ENCODE measurements around the gene SP100.
"Not testable (repeated sequence)": the region's sequence is repeated elsewhere in the genome, so short reads cannot be mapped to it uniquely, and the experiment has no call there.

Gene SP100

GRCh38 chr2:230459216-230459615 is 43.2 kb downstream of the SP100 start:
- no peak for DNase-seq (ENCODE audit: low read depth)

- no peak for DNase-seq (ENCODE audit: low read depth)
These were observed 55.1 kb downstream of the SP100 start for GRCh38 chr2:230471074-230471473.

GRCh38 chr2:230472621-230473018 is 56.6 kb downstream of the SP100 start:
- peak; percentile 14 for DNase-seq (ENCODE audit: low read depth)

GRCh38 chr2:230473378-230473777 is 57.4 kb downstream of the SP100 start:
- no peak for DNase-seq (ENCODE audit: low read depth)

- no peak for DNase-seq (ENCODE audit: low read depth)
These were observed 59.1 kb downstream of the SP100 start for GRCh38 chr2:230475143-230475542.

GRCh38 chr2:230485801-230486341 is 69.9 kb downstream of the SP100 start:
- no peak for DNase-seq (ENCODE audit: low read depth)

- not testable (repeated sequence) for DNase-seq (ENCODE audit: low read depth)
These were observed 75.2 kb downstream of the SP100 start for GRCh38 chr2:230491219-230491618.

GRCh38 chr2:230492107-230492506 is 76.1 kb downstream of the SP100 start:
- no peak for DNase-seq (ENCODE audit: low read depth)

GRCh38 chr2:230494980-230495379 is 79.0 kb downstream of the SP100 start:
- no peak for DNase-seq (ENCODE audit: low read depth)

GRCh38 chr2:230496891-230497290 is 80.9 kb downstream of the SP100 start:
- DNase-seq (ENCODE audit: low read depth), result no peak

- no peak for DNase-seq (ENCODE audit: low read depth)
These were observed 82.6 kb downstream of the SP100 start for GRCh38 chr2:230498506-230499107.

GRCh38 chr2:230502593-230502992 is 86.6 kb downstream of the SP100 start:
- DNase-seq (ENCODE audit: low read depth), result no peak

GRCh38 chr2:230503798-230504197 is 87.8 kb downstream of the SP100 start:
- DNase-seq (ENCODE audit: low read depth), result no peak

GRCh38 chr2:230505162-230505561 is 89.2 kb downstream of the SP100 start:
- DNase-seq (ENCODE audit: low read depth), result no peak

- no peak for DNase-seq (ENCODE audit: low read depth)
These were observed 97.2 kb downstream of the SP100 start for GRCh38 chr2:230512955-230513748.

GRCh38 chr2:230520061-230520874 is 104.3 kb downstream of the SP100 start:
- DNase-seq (ENCODE audit: low read depth), result no peak

- DNase-seq (ENCODE audit: low read depth), result no peak
These were observed 104.8 kb downstream of the SP100 start for GRCh38 chr2:230520875-230521155.

- DNase-seq (ENCODE audit: low read depth), result no peak
These were observed 105.4 kb downstream of the SP100 start for GRCh38 chr2:230521386-230521785.

GRCh38 chr2:230525682-230526081 is 109.7 kb downstream of the SP100 start:
- DNase-seq (ENCODE audit: low read depth), result no peak

GRCh38 chr2:230537531-230537976 is 121.6 kb downstream of the SP100 start:
- DNase-seq (ENCODE audit: low read depth), result no peak

- DNase-seq (ENCODE audit: low read depth), result no peak
These were observed 124.3 kb downstream of the SP100 start for GRCh38 chr2:230540332-230540731.

- no peak for DNase-seq (ENCODE audit: low read depth)
These were observed 126.0 kb downstream of the SP100 start for GRCh38 chr2:230541934-230542380.

GRCh38 chr2:230542751-230543150 is 126.8 kb downstream of the SP100 start:
- DNase-seq (ENCODE audit: low read depth), result no peak
